OCI-LY3 (cell line): Measurements from ENCODE around the gene CNNM1.

Experiments
- CTCF ChIP-seq: fragments of 200-600, 300-600 bp; sonication (generic); IDR thresholded peaks from 2 replicates; pipeline ENCODE4 v1.5.1; 2014; ENCODE audit warnings: antibody characterized with exemption, low read length, low read depth
- EZH2phosphoT487 ChIP-seq: fragments of 200-600 bp; shearing (Covaris generic); IDR thresholded peaks from 2 replicates; pipeline ENCODE4 v1.6.1; 2018; ENCODE audit warnings: antibody characterized with exemption, mixed run types, low read depth

- no peak for TF ChIP-seq CTCF
- TF ChIP-seq EZH2phosphoT487, result no peak
Measured at GRCh38 chr10:99375426-99375825, 46.3 kb downstream of the CNNM1 start.
